GM23248 (cell line): Measurements from ENCODE around the gene GPR55. TPM values are rescaled to one million over a fixed set of nuclear protein-coding genes. Genes with fewer than 3 reads are reported as not detected.

Source experiments
- DNase-seq: peaks from one replicate; pipeline ENCODE4 v3.0.0-alpha.2; 2015
- H2AFZ ChIP-seq: fragments of 200-600 bp; sonication (generic); 2 replicates; pipeline ENCODE4 v1.6.1; 2016; ENCODE audit warnings: antibody characterized with exemption
- H3F3A ChIP-seq: fragments of 200-600 bp; sonication (generic); 2 replicates; pipeline ENCODE4 v1.6.1; 2016; ENCODE audit warnings: mild to moderate bottlenecking, antibody characterized with exemption, mixed run types; ENCODE audit not compliant: insufficient read depth
- H3K27ac ChIP-seq: fragments of 200-600 bp; sonication (generic); 2 replicates; pipeline ENCODE4 v1.5.1; 2016; ENCODE audit warnings: mild to moderate bottlenecking
- H3K27me3 ChIP-seq: fragments of 200-600 bp; sonication (generic); replicated peaks from 2 replicates; pipeline ENCODE4 v1.6.1; 2016; ENCODE audit warnings: mild to moderate bottlenecking; ENCODE audit not compliant: insufficient read depth
- H3K36me3 ChIP-seq: fragments of 200-600 bp; sonication (generic); 2 replicates; pipeline ENCODE4 v1.6.1; 2016; ENCODE audit warnings: low read depth, mild to moderate bottlenecking
- H3K4me1 ChIP-seq: fragments of 200-600 bp; sonication (generic); 2 replicates; pipeline ENCODE4 v1.6.1; 2016; ENCODE audit warnings: mild to moderate bottlenecking; ENCODE audit not compliant: insufficient read depth
- H3K4me2 ChIP-seq: fragments of 200-600 bp; sonication (generic); one replicate; pipeline ENCODE4 v1.6.1; 2016; ENCODE audit warnings: mild to moderate bottlenecking; ENCODE audit not compliant: unreplicated experiment
- H3K4me3 ChIP-seq: fragments of 200-600 bp; sonication (generic); 2 replicates; pipeline ENCODE4 v1.5.1; 2016; ENCODE audit warnings: mild to moderate bottlenecking
- H3K79me2 ChIP-seq: fragments of 200-600 bp; sonication (generic); 2 replicates; pipeline ENCODE4 v1.6.1; 2016; ENCODE audit warnings: mild to moderate bottlenecking; ENCODE audit not compliant: insufficient read depth
- H3K9ac ChIP-seq: fragments of 200-600 bp; sonication (generic); 2 replicates; pipeline ENCODE4 v1.6.1; 2016; ENCODE audit warnings: mild to moderate bottlenecking
- H3K9me2 ChIP-seq: fragments of 200-600 bp; sonication (generic); 2 replicates; pipeline ENCODE4 v1.6.1; 2016; ENCODE audit warnings: mixed run types, mild to moderate bottlenecking, moderate library complexity; ENCODE audit not compliant: insufficient read depth
- H3K9me3 ChIP-seq: fragments of 200-600 bp; sonication (generic); one replicate; pipeline ENCODE4 v1.6.1; 2017; ENCODE audit warnings: low read depth
- H4K20me1 ChIP-seq: fragments of 200-600 bp; sonication (generic); 2 replicates; pipeline ENCODE4 v1.6.0; 2016; ENCODE audit not compliant: insufficient read depth
- EZH2 ChIP-seq: fragments of 200-600 bp; sonication (generic); IDR thresholded peaks from 2 replicates; pipeline ENCODE4 v1.6.1; 2018; ENCODE audit warnings: antibody characterized with exemption, mild to moderate bottlenecking; ENCODE audit not compliant: insufficient read depth, poor library complexity, severe bottlenecking
- EZH2phosphoT487 ChIP-seq: fragments of 200-600 bp; sonication (generic); IDR thresholded peaks from 2 replicates; pipeline ENCODE4 v1.6.1; 2018; ENCODE audit warnings: antibody characterized with exemption, moderate library complexity, mild to moderate bottlenecking, low read depth; ENCODE audit not compliant: insufficient read depth
- WGBS, 2 experiments: methylation state at CpG; one replicate each; pipeline ENCODE4 v1.1.6; 2015 to 2017; ENCODE audit warnings: low lambda C conversion rate in 2 of 2, low coverage in 1 of 2; ENCODE audit errors: missing lambda C conversion rate in 2 of 2; 5-methylcytosine and 5-hydroxymethylcytosine counted together
- in situ Hi-C: fragments of 300-500 bp; cut with MboI; formaldehyde crosslinking; loops from 2 replicates; pipeline ENCODE4 v1.15.0; 2020
- polyA plus RNA-seq: library from polyadenylated mRNA; unstranded; fragments of >200 nt; fragmentation: Nextera tagmentation; extraction: Ambion mirVana; gene quantifications from 2 replicates; pipeline ENCODE4 v1.2.1, GENCODE V29; 2016
- total RNA-seq: library from RNA; depleted of rRNA; stranded (reverse); fragments of >200 nt; shearing (Covaris generic); gene quantifications from 2 replicates; pipeline ENCODE4 v1.2.3, GENCODE V29; 2014

The GPR55 gene
- total and polyA plus RNA-seq, 2 experiments from 2014 or later: 0.20 TPM; not detected in 1

DNA sequence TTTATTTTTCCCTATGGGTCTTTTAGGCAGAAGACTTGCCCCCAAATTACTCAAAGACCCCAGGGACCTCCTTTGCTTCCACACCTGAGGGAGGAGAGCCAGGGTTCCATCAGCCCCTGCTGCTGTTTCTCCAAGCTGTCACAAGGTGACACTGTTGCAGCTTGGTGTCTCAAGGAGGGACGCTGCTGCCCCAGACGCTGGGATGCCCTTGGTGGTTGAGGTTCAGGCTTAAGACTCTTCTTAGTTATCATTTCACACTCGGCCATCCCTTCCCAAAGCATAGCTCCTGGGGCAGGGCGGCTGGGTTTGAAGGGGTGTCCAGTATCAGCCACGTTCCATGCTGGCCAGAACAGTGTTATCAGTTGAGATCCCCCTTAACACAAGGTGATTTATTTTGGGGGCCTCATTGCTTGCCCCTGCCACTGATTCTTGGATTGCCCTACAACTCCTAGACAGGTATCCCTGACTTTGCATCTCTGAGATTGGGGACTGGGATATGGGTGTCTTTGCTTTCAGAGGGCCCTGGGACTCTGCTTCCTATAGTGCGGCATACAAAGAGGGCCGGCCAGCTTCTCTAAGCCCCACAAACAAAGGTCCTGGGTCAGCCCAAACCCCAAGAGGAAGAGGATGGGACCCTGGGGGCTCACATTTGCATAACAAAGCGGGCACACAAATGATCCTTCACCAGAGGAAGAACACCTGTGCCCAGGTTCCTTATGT is 22.7 kb downstream of the GPR55 start:
- no peaks in the 10 kb centered on the region for H3K79me2 ChIP-seq
- H3K9me2 ChIP-seq: no peaks in the 10 kb centered on the region
- H3K4me1 ChIP-seq: no peaks in the 10 kb centered on the region
- no peak overlapping the region for H3K4me2 ChIP-seq
- peaks cover 30% of the 10 kb centered on the region for H3K27me3 ChIP-seq
- H3K9ac ChIP-seq: no peak overlapping the region
- no peaks in the 10 kb centered on the region for H3K9me3 ChIP-seq
- H2AFZ ChIP-seq: no peak overlapping the region
- H4K20me1 ChIP-seq: no peaks in the 10 kb centered on the region
- H3K36me3 ChIP-seq: no peaks in the 10 kb centered on the region
- no peak overlapping the region for H3K4me3 ChIP-seq
- H3K27ac ChIP-seq: no peak overlapping the region
- in situ Hi-C loops: no loop called here
- 28 to 30% methylated on average over 8 of the region's 8 CpGs for WGBS, 2 experiments
- TF ChIP-seq EZH2phosphoT487: no peak
- no peak for TF ChIP-seq EZH2
- DNase-seq: peak; percentile 81
- H3F3A ChIP-seq: no peaks in the 10 kb centered on the region

DNA sequence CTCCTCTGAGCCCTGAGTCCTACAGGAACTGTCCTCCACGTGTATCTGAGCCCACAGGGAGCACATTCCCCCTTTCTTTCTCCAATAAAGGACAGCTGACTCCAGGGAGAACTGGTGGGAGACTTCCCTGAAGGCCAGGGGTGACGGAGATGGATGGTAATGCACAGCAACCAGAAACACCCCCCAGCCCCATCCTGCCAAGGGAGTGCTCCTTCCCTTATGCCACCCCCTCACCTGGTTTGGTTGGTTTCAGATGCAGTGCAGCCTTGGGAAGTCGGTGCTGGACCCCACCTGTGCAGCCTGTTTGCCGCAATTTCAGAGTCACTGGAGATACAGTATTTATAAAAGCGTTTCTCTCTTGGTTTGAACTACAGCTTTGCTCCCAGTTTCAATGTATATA is 24.0 kb downstream of the GPR55 start:
- TF ChIP-seq EZH2 (no peak), EZH2phosphoT487 (no peak)
- Histone ChIP-seq H3K27ac (no peak overlapping the region), H2AFZ (no peak overlapping the region), H3K9me2 (no peaks in the 10 kb centered on the region), H3K4me3 (no peak overlapping the region), H3F3A (no peaks in the 10 kb centered on the region), H3K79me2 (no peaks in the 10 kb centered on the region), H3K36me3 (no peaks in the 10 kb centered on the region), H3K27me3 (peaks cover 37% of the 10 kb centered on the region), H3K4me2 (no peak overlapping the region), H3K9ac (no peak overlapping the region), H4K20me1 (no peaks in the 10 kb centered on the region), H3K9me3 (no peaks in the 10 kb centered on the region), H3K4me1 (no peaks in the 10 kb centered on the region)
- in situ Hi-C loops: no loop called here
- whole genome bisulfite sequencing, 2 experiments: 33 to 40% methylated on average over 5 of the region's 5 CpGs
- no peak for DNase-seq

DNA sequence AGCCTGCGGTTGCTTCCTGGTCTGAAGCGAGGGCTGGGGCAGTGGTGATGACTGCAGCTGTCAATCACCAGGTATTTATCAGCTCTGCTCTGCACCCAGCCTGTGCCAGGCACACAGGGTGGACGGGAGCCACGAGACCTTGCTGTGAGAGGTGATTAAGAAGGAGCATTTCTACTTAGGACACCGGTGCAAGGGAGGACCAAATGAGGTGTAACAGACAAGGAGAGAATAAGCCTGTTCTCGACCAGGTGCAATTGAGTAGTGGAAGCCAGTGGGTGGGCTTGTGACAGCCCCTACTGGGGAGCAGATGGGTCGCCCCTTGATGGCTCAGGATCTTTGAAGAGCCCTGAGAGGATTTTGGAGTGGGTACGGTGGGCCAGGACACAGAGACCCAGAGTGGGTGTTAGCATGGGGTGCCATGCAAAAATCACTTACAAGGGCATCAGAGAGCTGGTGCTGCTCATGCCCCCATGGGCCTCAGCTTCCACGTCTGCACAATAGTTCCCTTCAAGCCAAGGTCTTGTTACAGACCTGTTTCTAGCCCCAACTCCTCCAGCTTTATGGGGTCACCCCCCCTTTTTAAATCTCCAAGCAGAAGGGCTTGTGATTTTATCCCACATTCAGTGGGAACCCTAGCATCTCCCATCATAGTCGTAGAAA is 24.6 kb downstream of the GPR55 start:
- peaks cover 37% of the 10 kb centered on the region for H3K27me3 ChIP-seq
- no peak overlapping the region for H3K27ac ChIP-seq
- no peaks in the 10 kb centered on the region for H3K79me2 ChIP-seq
- no peak overlapping the region for H3K9ac ChIP-seq
- H2AFZ ChIP-seq: no peak overlapping the region
- H3K4me3 ChIP-seq: no peak overlapping the region
- no peaks in the 10 kb centered on the region for H3K9me3 ChIP-seq
- DNase-seq: no peak
- H4K20me1 ChIP-seq: no peaks in the 10 kb centered on the region
- no peaks in the 10 kb centered on the region for H3K9me2 ChIP-seq
- H3F3A ChIP-seq: no peaks in the 10 kb centered on the region
- in situ Hi-C loops: no loop called here
- H3K36me3 ChIP-seq: no peaks in the 10 kb centered on the region
- no peak for TF ChIP-seq EZH2phosphoT487
- no peak for TF ChIP-seq EZH2
- 31 to 33% methylated on average over 10 of the region's 10 CpGs for WGBS, 2 experiments
- H3K4me2 ChIP-seq: no peak overlapping the region
- H3K4me1 ChIP-seq: no peaks in the 10 kb centered on the region

- peaks cover 37% of the 10 kb centered on the region for H3K27me3 ChIP-seq
- in situ Hi-C loops: no loop called here
Measured at GRCh38 chr2:230899786-230900185, 25.3 kb downstream of the GPR55 start.

More at GRCh38 chr2:230899786-230900185, 25.3 kb downstream of the GPR55 start:
- Histone ChIP-seq H3K36me3 (no peaks in the 10 kb centered on the region), H3K4me1 (no peaks in the 10 kb centered on the region), H4K20me1 (no peaks in the 10 kb centered on the region), H3K9me3 (no peaks in the 10 kb centered on the region), H3K4me2 (no peak overlapping the region), H3K4me3 (no peak overlapping the region), H2AFZ (no peak overlapping the region), H3K9me2 (no peaks in the 10 kb centered on the region), H3K27ac (no peak overlapping the region), H3K9ac (no peak overlapping the region), H3F3A (no peaks in the 10 kb centered on the region), H3K79me2 (no peaks in the 10 kb centered on the region)
- peak; percentile 22 for DNase-seq
- 16 to 28% methylated on average over 4 of the region's 4 CpGs for WGBS, 2 experiments
- no peak for TF ChIP-seq EZH2
